SK-N-MC (cell line): ENCODE results near the gene TMEM132D.
"Not testable (repeated sequence)": the region's sequence is repeated elsewhere in the genome, so short reads cannot be mapped to it uniquely, and the experiment has no call there.

Source experiments
- DNase-seq: peaks from one replicate; pipeline ENCODE4 v3.0.0-alpha.2; 2011; ENCODE audit warnings: low read depth, low spot score
- H3K27ac ChIP-seq: fragments of 200-600 bp; sonication (generic); 2 replicates; pipeline ENCODE4 v1.5.1; 2016; ENCODE audit warnings: mixed run types
- H3K36me3 ChIP-seq: fragments of 200-600 bp; sonication (generic); 2 replicates; pipeline ENCODE4 v1.6.1; 2017; ENCODE audit warnings: antibody characterized with exemption, low read length, mixed read lengths; ENCODE audit not compliant: insufficient read depth
- H3K4me3 ChIP-seq: fragments of 200-600 bp; sonication (generic); 2 replicates; pipeline ENCODE4 v1.5.1; 2016
- H3K9ac ChIP-seq: fragments of 200-600 bp; sonication (generic); 2 replicates; pipeline ENCODE4 v1.8.0; 2017; ENCODE audit warnings: mixed run types, mixed read lengths; ENCODE audit not compliant: insufficient read length
- H3K9me3 ChIP-seq: fragments of 200-600 bp; sonication (generic); 2 replicates; pipeline ENCODE4 v1.6.1; 2017; ENCODE audit warnings: low read depth, mild to moderate bottlenecking, antibody characterized with exemption, low read length, moderate library complexity, mixed read lengths
- EZH2 ChIP-seq: fragments of 200-600 bp; sonication (generic); IDR thresholded peaks from one replicate; pipeline ENCODE4 v1.6.1; 2017; ENCODE audit warnings: antibody characterized with exemption
- FOXP2 ChIP-seq: optimal IDR thresholded peaks from 2 replicates; pipeline ENCODE3; 2011; ENCODE audit warnings: mild to moderate bottlenecking, moderate library complexity; ENCODE audit not compliant: insufficient read depth; ENCODE audit errors: extremely low read length, control extremely low read depth
- POLR2AphosphoS5 ChIP-seq: IDR thresholded peaks from 2 replicates; pipeline ENCODE4 v1.6.1; 2012; ENCODE audit warnings: mild to moderate bottlenecking, low read depth, low read length, borderline replicate concordance

Gene TMEM132D

GRCh38 chr12:129071362-129071761 lies 832.5 kb downstream of the TMEM132D start:
- Histone ChIP-seq H3K4me3 (no peak overlapping the region), H3K9ac (no peak overlapping the region), H3K9me3 (no peaks in the 10 kb centered on the region), H3K36me3 (no peaks in the 10 kb centered on the region), H3K27ac (no peak overlapping the region)
- DNase-seq = no peak
- TF ChIP-seq EZH2 (no peak), FOXP2 (no peak), POLR2AphosphoS5 (no peak)

DNA sequence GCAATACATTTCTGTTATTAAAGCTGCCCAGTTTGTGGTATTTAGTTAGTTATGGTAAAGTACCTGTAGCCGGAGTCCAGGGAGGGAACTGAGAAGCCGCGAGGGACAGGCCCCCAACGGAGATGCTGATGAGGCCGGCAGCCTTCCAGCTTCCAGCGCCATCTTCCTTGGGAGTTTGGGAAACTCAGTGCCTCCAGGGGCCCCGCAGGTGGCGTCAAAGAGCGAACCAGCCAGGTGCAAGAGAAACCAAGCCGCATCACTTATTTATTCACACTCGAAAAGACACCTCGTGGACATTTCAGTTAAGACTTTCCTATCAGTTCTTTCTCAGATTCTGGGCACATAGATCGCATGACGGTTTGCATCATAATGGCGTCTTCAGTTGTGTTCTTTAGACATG lies 833.9 kb downstream of the TMEM132D start:
- H3K36me3 ChIP-seq = no peaks in the 10 kb centered on the region
- TF ChIP-seq EZH2 (no peak), POLR2AphosphoS5 (no peak), FOXP2 (no peak)
- no peak overlapping the region for H3K27ac ChIP-seq
- no peak overlapping the region for H3K9ac ChIP-seq
- DNase-seq = no peak
- H3K9me3 ChIP-seq = no peaks in the 10 kb centered on the region
- no peak overlapping the region for H3K4me3 ChIP-seq

DNA sequence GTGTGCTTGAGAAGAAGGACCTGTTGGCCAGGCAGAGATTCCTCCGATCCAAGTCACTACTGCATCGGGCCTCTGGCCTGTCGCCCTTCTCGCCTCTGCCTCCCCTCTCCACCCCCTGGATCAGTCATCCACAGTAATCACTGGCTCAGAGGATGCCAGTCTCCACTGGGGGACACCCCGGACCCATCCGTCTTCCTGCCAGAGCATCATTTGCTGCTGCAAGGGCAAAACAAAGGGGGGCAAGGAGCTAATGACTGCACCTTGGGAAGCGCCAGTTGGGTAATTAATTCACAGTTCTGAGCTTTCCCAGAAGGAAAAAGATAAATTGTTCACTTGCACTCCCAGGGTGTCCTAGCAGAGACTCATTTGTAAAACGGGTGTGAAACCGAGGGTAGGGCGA lies 835.1 kb downstream of the TMEM132D start:
- H3K9ac ChIP-seq = no peak overlapping the region
- no peak overlapping the region for H3K4me3 ChIP-seq
- no peak overlapping the region for H3K27ac ChIP-seq
- no peaks in the 10 kb centered on the region for H3K36me3 ChIP-seq
- no peak for DNase-seq
- TF ChIP-seq FOXP2 (no peak), EZH2 (no peak), POLR2AphosphoS5 (no peak)
- no peaks in the 10 kb centered on the region for H3K9me3 ChIP-seq

- no peak for DNase-seq
- no peak overlapping the region for H3K27ac ChIP-seq
- no peak overlapping the region for H3K9ac ChIP-seq
- TF ChIP-seq FOXP2 (no peak), EZH2 (no peak), POLR2AphosphoS5 (no peak)
- no peaks in the 10 kb centered on the region for H3K36me3 ChIP-seq
- H3K9me3 ChIP-seq = no peaks in the 10 kb centered on the region
- H3K4me3 ChIP-seq = no peak overlapping the region
Measured at GRCh38 chr12:129067491-129067890, 836.3 kb downstream of the TMEM132D start.

DNA sequence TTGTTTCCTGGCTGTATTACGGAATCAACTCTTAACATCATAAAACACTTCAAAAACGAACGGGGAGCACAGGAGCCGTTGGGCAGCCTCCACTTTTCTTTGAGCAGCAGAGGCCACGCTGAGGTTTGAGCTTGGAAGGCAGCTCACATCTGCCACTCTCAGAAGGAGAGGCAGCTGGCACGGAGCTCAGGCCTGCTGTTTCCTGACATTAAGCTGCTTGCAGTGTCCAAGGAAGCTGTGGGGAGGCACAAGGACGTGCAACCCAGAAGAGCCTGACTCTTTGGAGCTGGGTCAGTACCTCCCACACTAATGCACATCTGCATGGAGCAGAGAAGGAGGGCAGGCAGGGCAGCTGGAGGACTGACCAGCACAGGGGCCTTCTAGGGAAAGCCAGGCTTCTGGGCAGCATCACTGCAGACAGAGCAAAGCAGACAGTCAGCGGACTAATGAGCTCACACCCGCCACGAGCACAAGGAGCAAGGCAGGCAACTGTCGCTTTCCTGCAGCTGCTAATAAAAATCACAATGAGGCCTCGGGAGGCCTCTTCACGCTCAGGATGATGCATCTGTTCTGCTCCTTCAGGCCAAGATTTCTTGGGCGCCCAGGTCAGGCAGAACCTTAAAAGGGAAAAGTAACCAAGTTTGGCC lies 839.5 kb downstream of the TMEM132D start:
- no peak overlapping the region for H3K4me3 ChIP-seq
- TF ChIP-seq FOXP2 (no peak), EZH2 (no peak), POLR2AphosphoS5 (no peak)
- H3K9ac ChIP-seq = no peak overlapping the region
- H3K27ac ChIP-seq = no peak overlapping the region
- no peaks in the 10 kb centered on the region for H3K36me3 ChIP-seq
- H3K9me3 ChIP-seq = no peaks in the 10 kb centered on the region
- no peak for DNase-seq

- Histone ChIP-seq H3K36me3 (no peaks in the 10 kb centered on the region), H3K4me3 (no peak overlapping the region), H3K9me3 (no peaks in the 10 kb centered on the region), H3K27ac (no peak overlapping the region), H3K9ac (no peak overlapping the region)
- DNase-seq = no peak
- TF ChIP-seq EZH2 (no peak), POLR2AphosphoS5 (no peak), FOXP2 (no peak)
Measured at GRCh38 chr12:129063600-129063999, 840.2 kb downstream of the TMEM132D start.

DNA sequence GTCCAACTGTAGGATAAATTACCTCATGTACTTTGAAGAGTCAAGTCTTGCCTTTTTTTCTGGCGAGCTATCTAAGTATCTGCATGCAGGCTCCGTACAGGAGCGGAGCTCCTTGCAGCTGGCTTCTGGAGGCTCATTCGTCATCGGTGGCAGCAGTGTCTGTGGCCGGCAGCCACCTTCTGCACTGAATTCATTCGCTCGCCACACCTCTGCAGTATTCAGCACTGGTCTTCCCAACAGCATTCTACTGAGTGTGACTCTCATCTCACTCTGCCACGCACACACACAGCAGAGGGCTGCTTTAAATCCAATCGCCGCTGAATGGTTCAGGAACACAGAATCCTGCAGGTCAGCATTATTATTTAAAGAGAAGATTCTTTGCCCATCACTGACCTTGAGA lies 850.6 kb downstream of the TMEM132D start:
- Histone ChIP-seq H3K27ac (no peak overlapping the region), H3K9ac (no peak overlapping the region), H3K9me3 (no peaks in the 10 kb centered on the region), H3K36me3 (no peaks in the 10 kb centered on the region), H3K4me3 (no peak overlapping the region)
- no peak for DNase-seq
- TF ChIP-seq POLR2AphosphoS5 (no peak), FOXP2 (no peak), EZH2 (no peak)

DNA sequence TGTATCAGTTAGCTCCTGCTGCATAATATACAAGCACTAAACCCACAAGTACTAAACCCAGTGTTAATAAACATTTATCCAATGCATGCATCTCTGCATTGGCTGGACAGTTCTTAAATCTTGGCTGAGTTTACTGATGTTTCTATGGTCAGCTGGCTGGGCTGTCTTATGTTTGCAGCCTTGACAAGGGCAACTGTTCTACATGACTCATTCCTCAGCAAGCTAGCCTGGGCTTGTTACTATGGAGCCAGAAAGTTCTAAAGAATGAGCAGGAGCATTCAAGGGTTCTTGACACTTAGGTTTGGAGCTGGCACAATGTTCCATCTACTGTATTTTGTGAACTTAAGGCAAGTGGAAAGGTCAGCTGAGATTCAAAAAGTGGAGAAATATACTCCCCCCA lies 851.5 kb downstream of the TMEM132D start:
- no peak overlapping the region for H3K27ac ChIP-seq
- H3K9me3 ChIP-seq = no peaks in the 10 kb centered on the region
- no peak overlapping the region for H3K9ac ChIP-seq
- TF ChIP-seq POLR2AphosphoS5 = no peak
- TF ChIP-seq EZH2 = no peak
- TF ChIP-seq FOXP2 = no peak
- H3K36me3 ChIP-seq = no peaks in the 10 kb centered on the region
- no peak overlapping the region for H3K4me3 ChIP-seq
- DNase-seq = no peak

- Histone ChIP-seq H3K36me3 (no peaks in the 10 kb centered on the region), H3K4me3 (no peak overlapping the region), H3K27ac (no peak overlapping the region), H3K9me3 (no peaks in the 10 kb centered on the region), H3K9ac (no peak overlapping the region)
- TF ChIP-seq EZH2 (no peak), FOXP2 (no peak), POLR2AphosphoS5 (no peak)
- DNase-seq = peak; percentile 3
Measured at GRCh38 chr12:129049917-129050316, 853.9 kb downstream of the TMEM132D start.

DNA sequence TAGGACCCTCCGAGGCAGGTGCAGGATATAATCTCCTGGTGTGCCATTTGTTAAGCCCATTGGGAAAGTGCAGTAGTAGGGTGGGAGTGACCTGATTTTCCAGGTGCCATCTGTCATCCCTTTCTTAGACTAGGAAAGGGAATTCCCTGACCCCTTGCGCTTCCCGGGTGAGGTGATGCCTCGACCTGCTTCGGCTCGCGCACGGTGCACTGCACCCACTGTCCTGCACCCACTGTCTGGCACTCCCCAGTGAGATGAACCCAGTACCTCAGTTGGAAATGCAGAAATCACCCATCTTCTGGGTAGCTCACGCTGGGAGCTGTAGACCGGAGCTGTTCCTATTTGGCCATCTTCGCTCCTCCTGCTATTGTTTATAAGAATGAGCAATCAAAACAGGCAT lies 860.5 kb downstream of the TMEM132D start:
- not testable (repeated sequence) for H3K4me3 ChIP-seq, H3K36me3 ChIP-seq, DNase-seq, H3K9me3 ChIP-seq, H3K27ac ChIP-seq, H3K9ac ChIP-seq
